Measurements from ENCODE around the gene PANK4. TPM values are rescaled to one million over a fixed set of nuclear protein-coding genes. Genes with fewer than 3 reads are reported as not detected.

Gene PANK4
- total RNA-seq, 1 donor from 2014 or later = 49.1 TPM

- Mint-ChIP-seq H3K27ac (no peak within 1 kb of the TSS), H3K27me3 (ENCODE audit: low read depth) (no peaks in the 10 kb centered on the region), H3K36me3 (ENCODE audit: low read depth) (no peaks in the 10 kb centered on the region), H3K4me1 (ENCODE audit: low read depth) (no peaks in the 10 kb centered on the region), H3K9me3 (no peaks in the 10 kb centered on the region), H3K4me3 (ENCODE audit: low read depth) (no peak within 1 kb of the TSS)
- intact Hi-C loops (cut with micrococcal nuclease) = no loop called here
- DNase-seq (ENCODE audit: low spot score) = no peak
Measured at GRCh38 chr1:2476061-2476999, 50.1 kb downstream of the PANK4 start, which contains the start of gene PLCH2. PLCH2 (plus strand) TSS chr1:2476289; CDS start chr1:2476589, 300 bp downstream.

DNA sequence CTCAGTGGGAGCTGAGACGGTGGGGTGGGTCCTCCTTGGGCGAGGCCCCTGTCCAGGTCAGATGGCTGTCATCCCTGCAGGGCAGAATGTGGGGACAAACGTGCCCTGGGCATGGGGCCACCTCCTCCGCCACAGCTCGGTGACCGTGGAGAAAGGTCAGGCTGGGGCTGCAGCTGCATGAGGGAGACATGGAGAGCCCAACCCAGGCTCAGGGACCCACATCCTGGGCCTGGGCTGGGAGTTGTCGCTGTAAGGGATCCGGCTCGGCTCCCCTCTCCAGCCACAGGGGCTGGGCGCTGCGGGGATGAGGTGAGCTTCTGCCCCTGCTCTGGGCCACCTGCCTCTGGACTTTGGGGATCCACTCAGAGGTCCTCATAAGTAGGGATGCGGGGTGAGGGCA, 50.8 kb downstream of the PANK4 start:
- no peaks in the 10 kb centered on the region for H3K9me3 Mint-ChIP-seq
- intact Hi-C loops (cut with micrococcal nuclease) = no loop called here
- no peaks in the 10 kb centered on the region for H3K27me3 Mint-ChIP-seq (ENCODE audit: low read depth)
- no peak overlapping the region for H3K27ac Mint-ChIP-seq
- H3K36me3 Mint-ChIP-seq (ENCODE audit: low read depth) = no peaks in the 10 kb centered on the region
- no peak overlapping the region for H3K4me3 Mint-ChIP-seq (ENCODE audit: low read depth)
- DNase-seq (ENCODE audit: low spot score) = no peak
- no peaks in the 10 kb centered on the region for H3K4me1 Mint-ChIP-seq (ENCODE audit: low read depth)

DNA sequence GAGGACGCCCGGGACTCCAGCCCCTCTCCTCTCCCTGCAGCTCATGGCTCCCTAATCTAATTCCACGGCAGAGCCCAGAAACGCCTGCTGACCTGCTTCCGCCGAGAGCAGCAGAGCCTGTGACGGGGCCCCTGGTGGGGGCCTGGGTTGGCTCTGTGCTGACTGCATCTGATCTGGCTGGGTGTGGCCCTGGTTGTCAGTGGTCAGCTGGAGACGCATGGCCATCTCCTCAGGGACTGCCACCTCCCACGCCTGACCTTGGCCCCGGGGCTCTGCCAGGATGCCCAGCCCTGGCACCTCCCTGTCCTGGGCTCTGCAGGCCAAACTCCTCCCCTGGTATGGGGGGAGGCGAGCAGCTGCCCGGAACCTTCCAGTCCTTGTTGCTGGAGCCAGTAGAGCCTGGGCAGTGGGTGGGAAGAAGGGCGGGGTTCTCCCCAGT, 51.4 kb downstream of the PANK4 start:
- Mint-ChIP-seq H3K27me3 (ENCODE audit: low read depth) (no peaks in the 10 kb centered on the region), H3K27ac (no peak overlapping the region), H3K4me3 (ENCODE audit: low read depth) (no peak overlapping the region), H3K4me1 (ENCODE audit: low read depth) (no peaks in the 10 kb centered on the region), H3K36me3 (ENCODE audit: low read depth) (no peaks in the 10 kb centered on the region), H3K9me3 (no peaks in the 10 kb centered on the region)
- intact Hi-C loops (cut with micrococcal nuclease) = no loop called here
- DNase-seq (ENCODE audit: low spot score) = no peak

DNA sequence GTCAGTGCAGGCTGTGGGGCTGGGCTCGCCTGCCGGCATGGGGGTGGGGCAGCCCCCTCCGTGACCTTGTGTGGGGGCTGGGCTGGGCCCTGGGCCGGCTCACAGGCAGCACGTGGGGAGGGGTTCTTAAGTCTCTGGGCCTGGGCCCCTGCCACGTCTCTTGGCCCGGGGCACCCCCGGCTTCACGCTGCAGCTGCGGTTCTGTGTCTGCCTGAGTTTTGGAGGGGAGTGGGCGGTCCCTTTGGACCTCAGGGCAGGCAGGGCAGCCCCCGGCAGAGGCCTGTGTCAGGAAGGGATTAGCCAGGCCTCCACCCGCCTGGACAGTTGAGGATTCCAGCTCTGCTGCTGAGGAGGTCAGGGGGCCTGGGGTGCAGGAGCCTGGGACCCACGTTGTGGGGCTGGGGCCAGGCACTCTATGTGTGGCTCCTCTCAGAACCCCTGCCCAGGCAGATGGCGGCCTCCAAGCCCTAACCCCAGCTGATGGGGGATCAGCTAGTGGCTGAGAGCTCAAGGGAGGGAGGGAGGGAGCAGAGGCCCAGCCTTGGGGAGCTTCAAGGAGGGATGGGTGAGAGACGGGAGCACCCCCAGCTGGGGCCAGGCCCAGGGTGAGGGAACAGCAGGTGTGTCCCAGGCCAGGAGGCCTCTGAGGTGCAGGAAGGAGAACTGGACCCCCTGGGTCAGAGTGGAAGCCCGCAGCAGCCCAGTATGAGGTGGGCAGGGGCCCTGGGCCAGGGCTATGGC, 52.1 kb downstream of the PANK4 start:
- Mint-ChIP-seq H3K27ac (no peak overlapping the region), H3K4me1 (ENCODE audit: low read depth) (no peaks in the 10 kb centered on the region), H3K4me3 (ENCODE audit: low read depth) (no peak overlapping the region), H3K9me3 (no peaks in the 10 kb centered on the region), H3K36me3 (ENCODE audit: low read depth) (no peaks in the 10 kb centered on the region), H3K27me3 (ENCODE audit: low read depth) (no peaks in the 10 kb centered on the region)
- DNase-seq (ENCODE audit: low spot score) = no peak
- intact Hi-C loops (cut with micrococcal nuclease) = no loop called here

GRCh38 chr1:2473198-2473597, 53.2 kb downstream of the PANK4 start:
- Mint-ChIP-seq H3K4me1 (ENCODE audit: low read depth) (no peaks in the 10 kb centered on the region), H3K36me3 (ENCODE audit: low read depth) (no peaks in the 10 kb centered on the region), H3K27me3 (ENCODE audit: low read depth) (no peaks in the 10 kb centered on the region), H3K9me3 (no peaks in the 10 kb centered on the region), H3K27ac (no peak overlapping the region), H3K4me3 (ENCODE audit: low read depth) (no peak overlapping the region)
- DNase-seq (ENCODE audit: low spot score) = no peak
- intact Hi-C loops (cut with micrococcal nuclease) = no loop called here

GRCh38 chr1:2472561-2473177, 53.7 kb downstream of the PANK4 start:
- Mint-ChIP-seq H3K36me3 (ENCODE audit: low read depth) (no peaks in the 10 kb centered on the region), H3K27ac (no peak overlapping the region), H3K4me1 (ENCODE audit: low read depth) (no peaks in the 10 kb centered on the region), H3K4me3 (ENCODE audit: low read depth) (no peak overlapping the region), H3K27me3 (ENCODE audit: low read depth) (no peaks in the 10 kb centered on the region), H3K9me3 (no peaks in the 10 kb centered on the region)
- intact Hi-C loops (cut with micrococcal nuclease) = no loop called here
- DNase-seq (ENCODE audit: low spot score) = no peak

GRCh38 chr1:2472109-2472508, 54.3 kb downstream of the PANK4 start:
- H3K27me3 Mint-ChIP-seq (ENCODE audit: low read depth) = no peaks in the 10 kb centered on the region
- no peaks in the 10 kb centered on the region for H3K36me3 Mint-ChIP-seq (ENCODE audit: low read depth)
- no peak overlapping the region for H3K4me3 Mint-ChIP-seq (ENCODE audit: low read depth)
- no peak overlapping the region for H3K27ac Mint-ChIP-seq
- no peaks in the 10 kb centered on the region for H3K4me1 Mint-ChIP-seq (ENCODE audit: low read depth)
- intact Hi-C loops (cut with micrococcal nuclease) = no loop called here
- no peaks in the 10 kb centered on the region for H3K9me3 Mint-ChIP-seq
- DNase-seq (ENCODE audit: low spot score) = no peak

DNA sequence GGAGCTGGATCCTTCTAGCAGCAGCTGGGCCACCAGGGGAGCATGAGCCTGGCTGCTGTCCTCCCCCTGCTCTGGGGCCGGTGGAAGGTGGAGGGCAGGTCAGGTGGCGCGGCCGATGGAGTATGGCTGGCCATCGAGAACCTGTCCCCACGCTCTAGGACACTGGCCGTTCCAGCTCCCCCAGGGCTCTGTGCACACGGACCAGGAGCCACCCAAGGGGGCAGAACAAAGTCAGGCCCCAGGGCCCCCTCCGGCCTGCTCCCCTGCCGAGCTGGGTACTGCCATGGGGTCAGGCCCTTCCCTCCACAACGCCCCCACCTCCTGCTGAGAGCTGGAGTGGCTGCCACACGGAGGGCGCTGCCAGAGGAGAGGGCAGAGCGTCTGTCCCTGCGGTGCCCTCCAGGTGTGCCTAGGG, 54.8 kb downstream of the PANK4 start:
- Mint-ChIP-seq H3K9me3 (no peaks in the 10 kb centered on the region), H3K4me1 (ENCODE audit: low read depth) (no peaks in the 10 kb centered on the region), H3K27ac (no peak overlapping the region), H3K36me3 (ENCODE audit: low read depth) (no peaks in the 10 kb centered on the region), H3K27me3 (ENCODE audit: low read depth) (no peaks in the 10 kb centered on the region), H3K4me3 (ENCODE audit: low read depth) (no peak overlapping the region)
- intact Hi-C loops (cut with micrococcal nuclease) = no loop called here
- no peak for DNase-seq (ENCODE audit: low spot score)

- Mint-ChIP-seq H3K4me1 (ENCODE audit: low read depth) (no peaks in the 10 kb centered on the region), H3K27ac (no peak overlapping the region), H3K4me3 (ENCODE audit: low read depth) (no peak overlapping the region), H3K27me3 (ENCODE audit: low read depth) (no peaks in the 10 kb centered on the region), H3K36me3 (ENCODE audit: low read depth) (no peaks in the 10 kb centered on the region), H3K9me3 (no peaks in the 10 kb centered on the region)
- intact Hi-C loops (cut with micrococcal nuclease) = no loop called here
- DNase-seq (ENCODE audit: low spot score) = no peak
Measured at GRCh38 chr1:2471159-2471471, 55.3 kb downstream of the PANK4 start.

DNA sequence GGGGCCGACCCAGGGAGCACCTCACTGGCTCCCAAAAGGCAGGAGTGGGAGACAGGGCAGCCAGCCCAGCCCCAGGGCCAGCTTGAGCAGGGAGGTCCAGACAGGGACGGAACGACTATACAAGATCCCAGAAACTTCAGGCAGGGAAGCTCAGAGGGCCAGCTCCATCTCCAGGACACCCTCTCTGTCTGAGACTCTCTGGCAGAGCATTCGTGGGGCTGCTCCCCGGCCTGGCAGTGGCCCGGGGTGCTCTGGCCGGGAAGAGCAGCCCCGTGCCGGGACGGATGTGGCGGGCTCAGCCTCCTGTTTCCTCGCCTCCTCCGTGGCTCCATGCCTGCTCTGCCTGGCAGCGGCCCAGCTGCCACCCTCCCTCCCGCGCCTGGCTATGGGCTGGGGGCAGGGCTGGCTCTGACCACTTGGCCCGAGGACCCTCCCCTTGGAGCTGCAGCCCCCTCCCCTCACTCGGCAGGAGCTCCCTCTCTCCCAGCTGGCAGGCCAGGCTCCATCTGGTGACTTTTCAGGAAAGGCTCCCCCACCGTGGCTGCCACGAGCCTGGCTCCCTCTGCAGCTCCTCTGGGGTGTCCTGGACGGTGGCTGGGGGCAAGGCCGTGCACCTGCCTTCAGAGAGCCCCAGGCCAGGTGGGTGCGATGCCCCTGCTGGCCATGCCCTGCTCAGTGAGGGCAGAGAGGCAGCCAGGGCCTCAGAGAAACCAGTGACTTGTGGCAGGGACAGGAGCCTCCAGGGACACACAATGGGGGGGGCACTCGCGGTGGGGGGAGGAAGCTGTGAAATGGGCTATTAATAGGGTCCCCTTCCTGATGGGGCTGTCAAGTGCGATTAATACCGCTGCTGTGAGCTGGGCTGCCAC, 55.9 kb downstream of the PANK4 start:
- no peaks in the 10 kb centered on the region for H3K4me1 Mint-ChIP-seq (ENCODE audit: low read depth)
- H3K4me3 Mint-ChIP-seq (ENCODE audit: low read depth) = no peak overlapping the region
- H3K27ac Mint-ChIP-seq = no peak overlapping the region
- H3K9me3 Mint-ChIP-seq = no peaks in the 10 kb centered on the region
- no peaks in the 10 kb centered on the region for H3K36me3 Mint-ChIP-seq (ENCODE audit: low read depth)
- intact Hi-C loops (cut with micrococcal nuclease) = no loop called here
- no peak for DNase-seq (ENCODE audit: low spot score)
- H3K27me3 Mint-ChIP-seq (ENCODE audit: low read depth) = no peaks in the 10 kb centered on the region

- H3K36me3 Mint-ChIP-seq (ENCODE audit: low read depth) = no peaks in the 10 kb centered on the region
- H3K9me3 Mint-ChIP-seq = no peaks in the 10 kb centered on the region
- H3K27ac Mint-ChIP-seq = no peak overlapping the region
- no peak for DNase-seq (ENCODE audit: low spot score)
- intact Hi-C loops (cut with micrococcal nuclease) = no loop called here
- no peaks in the 10 kb centered on the region for H3K27me3 Mint-ChIP-seq (ENCODE audit: low read depth)
- H3K4me3 Mint-ChIP-seq (ENCODE audit: low read depth) = no peak overlapping the region
- no peaks in the 10 kb centered on the region for H3K4me1 Mint-ChIP-seq (ENCODE audit: low read depth)
Measured at GRCh38 chr1:2469103-2469940, 57.1 kb downstream of the PANK4 start.

DNA sequence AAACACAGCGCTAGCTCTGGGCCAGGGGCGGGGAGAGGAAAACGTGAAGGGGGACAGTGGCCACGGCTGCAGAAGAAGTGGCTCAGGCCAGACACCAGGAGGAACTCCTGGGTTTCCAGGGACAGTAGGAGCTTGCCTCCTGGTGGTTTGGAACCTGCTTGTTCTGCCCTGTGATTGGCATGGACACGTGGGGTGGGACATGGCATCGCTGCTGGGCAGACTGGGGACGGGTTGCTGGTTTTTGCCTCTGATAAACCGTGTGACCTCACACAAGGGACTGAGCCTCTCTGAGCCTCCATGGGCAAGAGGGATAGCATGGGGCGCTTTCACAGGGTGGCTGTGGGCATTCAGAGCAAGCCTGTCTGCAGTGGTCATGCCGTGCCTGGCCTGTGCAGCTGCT, 57.9 kb downstream of the PANK4 start:
- intact Hi-C loops (cut with micrococcal nuclease) = no loop called here
- Mint-ChIP-seq H3K9me3 (no peaks in the 10 kb centered on the region), H3K27ac (no peak overlapping the region), H3K4me3 (ENCODE audit: low read depth) (no peak overlapping the region), H3K4me1 (ENCODE audit: low read depth) (no peaks in the 10 kb centered on the region), H3K27me3 (ENCODE audit: low read depth) (no peaks in the 10 kb centered on the region), H3K36me3 (ENCODE audit: low read depth) (no peaks in the 10 kb centered on the region)
- no peak for DNase-seq (ENCODE audit: low spot score)
